ENCODE results near the gene ABCC4.
"Not testable (repeated sequence)": the region's sequence is repeated elsewhere in the genome, so short reads cannot be mapped to it uniquely, and the experiment has no call there.

Gene ABCC4

GRCh38 chr13:95226476-95226875 lies 74.8 kb downstream of the ABCC4 start:
- DNase-seq, result no peak

GRCh38 chr13:95226050-95226449 lies 75.2 kb downstream of the ABCC4 start:
- no peak for DNase-seq

GRCh38 chr13:95224064-95224463 lies 77.2 kb downstream of the ABCC4 start:
- no peak for DNase-seq

- DNase-seq, result no peak
Measured at GRCh38 chr13:95222733-95223018, 78.6 kb downstream of the ABCC4 start.

GRCh38 chr13:95221971-95222732 lies 79.1 kb downstream of the ABCC4 start:
- DNase-seq, result no peak

GRCh38 chr13:95220611-95221010 lies 80.6 kb downstream of the ABCC4 start:
- DNase-seq, result no peak

- no peak for DNase-seq
Measured at GRCh38 chr13:95217920-95218830, 83.1 kb downstream of the ABCC4 start.

- DNase-seq, result no peak
Measured at GRCh38 chr13:95216182-95216581, 85.1 kb downstream of the ABCC4 start.

GRCh38 chr13:95212983-95213850 lies 88.0 kb downstream of the ABCC4 start:
- DNase-seq, result no peak

- no peak for DNase-seq
Measured at GRCh38 chr13:95209109-95209508, 92.1 kb downstream of the ABCC4 start.

- DNase-seq, result no peak
Measured at GRCh38 chr13:95207769-95208366, 93.4 kb downstream of the ABCC4 start.

- DNase-seq, result no peak
Measured at GRCh38 chr13:95206116-95206515, 95.1 kb downstream of the ABCC4 start.

GRCh38 chr13:95204231-95204765 lies 97.0 kb downstream of the ABCC4 start:
- DNase-seq, result no peak

- DNase-seq, result no peak
Measured at GRCh38 chr13:95201814-95202651, 99.2 kb downstream of the ABCC4 start.

GRCh38 chr13:95200386-95200957 lies 100.8 kb downstream of the ABCC4 start:
- not testable (repeated sequence) for DNase-seq

GRCh38 chr13:95199896-95200295 lies 101.4 kb downstream of the ABCC4 start:
- DNase-seq, result no peak

GRCh38 chr13:95198606-95199005 lies 102.6 kb downstream of the ABCC4 start:
- DNase-seq, result not testable (repeated sequence)

GRCh38 chr13:95197548-95197947 lies 103.7 kb downstream of the ABCC4 start:
- DNase-seq, result no peak

GRCh38 chr13:95195146-95195545 lies 106.1 kb downstream of the ABCC4 start:
- DNase-seq, result no peak

GRCh38 chr13:95193509-95194230 lies 107.6 kb downstream of the ABCC4 start:
- no peak for DNase-seq
